Astrocyte of the cerebellum (primary cell): ENCODE results near the gene SPTBN1.

Experiments
- DNase-seq: peaks from one replicate; pipeline ENCODE4 v3.0.0-alpha.2; 2011; ENCODE audit warnings: low read depth
- H3K4me3 ChIP-seq: 2 replicates; pipeline ENCODE4 v1.5.1; 2011; ENCODE audit warnings: mild to moderate bottlenecking, low read depth, low read length, moderate library complexity
- in situ Hi-C: cut with HindIII; loops from 2 replicates; pipeline ENCODE4 v1.10.0; 2017; ENCODE audit warnings: low sequenced_read_pairs
- TF ChIP-seq, protein P1 (sequence below): IDR thresholded peaks from 2 replicates; pipeline ENCODE4 v1.5.1; 2012; ENCODE audit warnings: low read length, low read depth, moderate library complexity, mild to moderate bottlenecking; ENCODE audit errors: missing control alignments

Gene SPTBN1

DNA sequence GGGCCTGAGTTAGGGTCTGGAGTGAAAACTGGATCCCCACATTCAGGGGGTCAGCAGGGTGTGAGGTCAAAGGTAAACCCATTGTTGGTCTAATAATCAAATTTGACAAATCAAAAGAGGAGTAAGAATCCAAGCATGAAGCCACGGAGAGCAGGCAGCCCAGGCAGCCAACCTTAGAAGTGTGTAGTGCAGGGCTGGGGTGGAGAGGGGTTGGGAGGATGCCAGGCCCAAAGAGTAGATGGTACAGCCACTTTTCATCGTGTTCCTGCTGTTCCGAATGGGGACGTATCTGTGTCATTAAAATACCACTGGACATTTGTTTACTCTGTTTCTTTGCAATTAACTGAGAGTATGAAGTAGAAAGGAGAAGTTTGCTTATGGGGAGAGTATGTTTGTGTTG lies 16.5 kb upstream of the SPTBN1 start:
- in situ Hi-C loops, result no loop called here
- DNase-seq, result no peak
- TF ChIP-seq, protein P1, sequence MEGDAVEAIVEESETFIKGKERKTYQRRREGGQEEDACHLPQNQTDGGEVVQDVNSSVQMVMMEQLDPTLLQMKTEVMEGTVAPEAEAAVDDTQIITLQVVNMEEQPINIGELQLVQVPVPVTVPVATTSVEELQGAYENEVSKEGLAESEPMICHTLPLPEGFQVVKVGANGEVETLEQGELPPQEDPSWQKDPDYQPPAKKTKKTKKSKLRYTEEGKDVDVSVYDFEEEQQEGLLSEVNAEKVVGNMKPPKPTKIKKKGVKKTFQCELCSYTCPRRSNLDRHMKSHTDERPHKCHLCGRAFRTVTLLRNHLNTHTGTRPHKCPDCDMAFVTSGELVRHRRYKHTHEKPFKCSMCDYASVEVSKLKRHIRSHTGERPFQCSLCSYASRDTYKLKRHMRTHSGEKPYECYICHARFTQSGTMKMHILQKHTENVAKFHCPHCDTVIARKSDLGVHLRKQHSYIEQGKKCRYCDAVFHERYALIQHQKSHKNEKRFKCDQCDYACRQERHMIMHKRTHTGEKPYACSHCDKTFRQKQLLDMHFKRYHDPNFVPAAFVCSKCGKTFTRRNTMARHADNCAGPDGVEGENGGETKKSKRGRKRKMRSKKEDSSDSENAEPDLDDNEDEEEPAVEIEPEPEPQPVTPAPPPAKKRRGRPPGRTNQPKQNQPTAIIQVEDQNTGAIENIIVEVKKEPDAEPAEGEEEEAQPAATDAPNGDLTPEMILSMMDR, result no peak
- H3K4me3 ChIP-seq, result no peak overlapping the region

DNA sequence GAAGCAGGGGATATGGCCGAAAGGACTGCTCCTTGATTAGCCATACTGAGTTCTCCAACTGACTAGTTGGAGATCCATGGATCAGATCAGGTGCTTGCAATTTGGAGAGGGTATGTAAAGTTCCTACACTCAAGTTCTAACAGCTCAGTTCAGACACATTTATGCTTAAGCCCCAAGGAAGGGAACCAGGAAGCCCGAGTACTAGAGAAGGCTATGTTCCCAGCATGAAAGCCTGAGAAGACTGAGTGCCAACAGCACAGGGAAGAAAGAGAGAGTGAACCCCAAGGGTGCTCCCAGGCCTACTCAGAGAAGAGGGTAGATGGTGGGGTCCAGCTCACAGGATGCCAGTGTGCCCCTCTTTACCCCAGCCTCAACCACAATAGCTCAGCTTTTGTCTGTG lies 16.1 kb upstream of the SPTBN1 start:
- in situ Hi-C loops, result no loop called here
- DNase-seq, result no peak
- TF ChIP-seq, protein P1, result no peak
- H3K4me3 ChIP-seq, result no peak overlapping the region

DNA sequence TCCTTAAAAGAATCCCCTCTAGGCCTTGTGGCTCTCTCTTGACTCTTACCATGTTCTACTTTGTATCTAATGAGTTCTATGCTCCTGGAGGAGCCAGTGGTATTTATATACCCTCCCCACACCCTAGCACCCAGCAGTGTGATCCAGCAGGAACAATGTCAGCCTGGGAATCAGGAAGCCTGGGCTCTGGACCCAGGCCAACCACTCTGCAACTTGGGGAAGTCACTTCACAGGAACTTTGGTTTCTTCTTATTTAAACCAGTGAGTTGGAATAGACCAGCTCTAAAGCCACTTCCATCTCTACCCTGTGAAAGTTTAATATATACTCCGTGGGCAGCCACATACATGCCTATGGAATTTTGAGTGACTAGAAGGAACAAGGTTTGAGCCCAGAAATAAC lies 11.6 kb upstream of the SPTBN1 start:
- no peak overlapping the region for H3K4me3 ChIP-seq
- TF ChIP-seq, protein P1, result no peak
- in situ Hi-C loops, result no loop called here
- DNase-seq, result no peak

DNA sequence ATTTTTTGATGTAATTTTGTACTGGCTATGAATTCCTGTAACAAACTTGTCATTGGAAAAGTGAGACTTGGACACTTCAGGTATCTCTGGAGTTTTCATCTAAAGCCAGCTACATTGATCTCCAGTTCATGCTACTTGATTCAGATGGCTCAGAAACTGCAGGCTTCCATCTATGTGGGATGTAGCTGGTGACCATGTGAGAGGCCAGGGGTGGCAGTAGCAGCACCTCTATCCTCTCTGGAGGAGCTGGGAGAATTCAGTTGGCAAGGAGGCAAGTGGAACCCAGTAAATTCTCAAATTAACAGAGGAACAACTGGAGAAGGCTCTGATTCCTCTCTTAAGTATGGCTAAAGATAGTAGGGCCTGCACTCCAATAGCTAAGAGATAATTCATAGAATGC lies 10.0 kb upstream of the SPTBN1 start:
- no peak for DNase-seq
- TF ChIP-seq, protein P1, result no peak
- in situ Hi-C loops, result no loop called here
- no peak overlapping the region for H3K4me3 ChIP-seq

DNA sequence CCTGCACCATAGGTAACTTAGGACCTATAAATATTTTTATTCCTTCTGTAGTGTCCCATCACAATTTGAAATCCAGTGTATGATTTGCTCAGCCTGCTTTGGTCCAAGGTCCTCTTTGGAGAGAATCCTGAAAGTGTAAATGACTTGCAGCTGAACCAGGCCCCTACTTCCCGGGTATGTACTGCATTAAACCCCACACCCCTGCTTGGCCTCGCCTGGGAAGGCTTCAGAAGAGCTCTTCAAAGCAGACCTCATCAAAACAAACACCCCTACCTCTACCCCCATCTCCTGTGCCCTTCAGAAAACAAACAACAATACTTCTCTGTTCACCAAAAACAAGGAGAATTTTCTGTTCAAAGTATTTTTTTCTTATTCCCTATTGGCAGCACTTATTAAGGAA lies 9.5 kb upstream of the SPTBN1 start:
- H3K4me3 ChIP-seq, result no peak overlapping the region
- no peak for DNase-seq
- TF ChIP-seq, protein P1, result no peak
- in situ Hi-C loops, result no loop called here

DNA sequence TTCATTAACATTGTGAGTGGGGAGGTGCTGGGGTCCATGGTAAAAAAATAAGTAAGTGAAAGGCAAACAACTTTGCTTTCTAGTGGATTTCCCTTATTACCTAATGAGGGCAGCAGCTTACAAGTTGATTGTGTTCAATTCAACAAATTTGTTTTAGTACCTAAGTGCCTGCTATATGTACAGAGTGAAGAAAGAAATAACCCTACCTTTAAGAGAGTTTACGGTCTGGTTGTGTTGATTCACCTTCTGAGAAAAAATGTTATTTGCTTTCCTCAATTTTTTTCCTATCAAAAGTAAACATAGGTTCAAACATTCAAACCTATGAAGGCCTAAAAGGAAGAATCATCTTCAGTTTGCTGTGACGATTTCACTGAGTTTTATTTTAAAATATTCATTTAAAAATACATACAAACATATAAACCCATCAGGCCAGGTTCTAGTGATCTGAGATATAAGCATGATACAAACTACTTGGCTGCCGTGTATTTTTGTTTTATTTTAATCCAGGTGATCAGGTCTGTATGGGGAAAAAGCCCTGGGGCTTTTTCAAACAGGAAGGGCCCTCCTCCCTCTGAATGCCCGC lies 1.5 kb upstream of the SPTBN1 start:
- DNase-seq, result no peak

More for the DNA sequence above, 1.5 kb upstream of the SPTBN1 start:
- in situ Hi-C loops, result no loop called here
- peak overlapping the region; percentile 82 for H3K4me3 ChIP-seq
- TF ChIP-seq, protein P1, result no peak
